Mucosa of rectum (tissue), 2 donors: ENCODE measurements around the gene ZNF384.
"Not testable (repeated sequence)": the region's sequence is repeated elsewhere in the genome, so short reads cannot be mapped to it uniquely, and the experiment has no call there.

Source experiments
- H3K27ac ChIP-seq, 2 donors: one replicate each; pipeline ENCODE4 v1.7.0; 2013; ENCODE audit warnings: inconsistent platforms in 2 of 2, low read depth in 2 of 2, low read length in 2 of 2
- H3K27me3 ChIP-seq, 2 donors: one replicate each; pipeline ENCODE4 v1.7.0; 2013; ENCODE audit warnings: low read length in 2 of 2; ENCODE audit not compliant: control insufficient read depth in 2 of 2, insufficient read depth in 2 of 2
- H3K36me3 ChIP-seq, 2 donors: one replicate each; pipeline ENCODE4 v1.7.0; 2013; ENCODE audit warnings: low read length in 2 of 2; ENCODE audit not compliant: control insufficient read depth in 2 of 2, insufficient read depth in 2 of 2
- H3K4me1 ChIP-seq, 2 donors: one replicate each; pipeline ENCODE4 v1.7.0; 2013; ENCODE audit warnings: low read length in 2 of 2, mild to moderate bottlenecking in 1 of 2; ENCODE audit not compliant: control insufficient read depth in 2 of 2, insufficient read depth in 2 of 2
- H3K4me3 ChIP-seq, 2 donors: one replicate each; pipeline ENCODE4 v1.7.0; 2013; ENCODE audit warnings: low read length in 2 of 2
- H3K9ac ChIP-seq, 2 donors: one replicate each; pipeline ENCODE4 v1.7.0; 2013; ENCODE audit warnings: low read length in 2 of 2, low read depth in 1 of 2, mild to moderate bottlenecking in 1 of 2
- H3K9me3 ChIP-seq, 2 donors: one replicate each; pipeline ENCODE4 v1.7.0; 2013; ENCODE audit warnings: low read length in 2 of 2; ENCODE audit not compliant: control insufficient read depth in 2 of 2
- donor health status: healthy.
- donor health status: Normal muscosa, but diverticular disease.

The ZNF384 gene

GRCh38 chr12:6722863-6723262 lies 33.7 kb upstream of the ZNF384 start:
- Histone ChIP-seq H3K36me3 (peaks cover 4 to 6% of the 10 kb centered on the region in 2 donors), H3K27me3 (no peaks in the 10 kb centered on the region), H3K9ac (no peak overlapping the region), H3K4me3 (no peak overlapping the region), H3K27ac (no peak overlapping the region), H3K9me3 (no peaks in the 10 kb centered on the region), H3K4me1 (peaks cover 6% of the 10 kb centered on the region in 2 donors)

DNA sequence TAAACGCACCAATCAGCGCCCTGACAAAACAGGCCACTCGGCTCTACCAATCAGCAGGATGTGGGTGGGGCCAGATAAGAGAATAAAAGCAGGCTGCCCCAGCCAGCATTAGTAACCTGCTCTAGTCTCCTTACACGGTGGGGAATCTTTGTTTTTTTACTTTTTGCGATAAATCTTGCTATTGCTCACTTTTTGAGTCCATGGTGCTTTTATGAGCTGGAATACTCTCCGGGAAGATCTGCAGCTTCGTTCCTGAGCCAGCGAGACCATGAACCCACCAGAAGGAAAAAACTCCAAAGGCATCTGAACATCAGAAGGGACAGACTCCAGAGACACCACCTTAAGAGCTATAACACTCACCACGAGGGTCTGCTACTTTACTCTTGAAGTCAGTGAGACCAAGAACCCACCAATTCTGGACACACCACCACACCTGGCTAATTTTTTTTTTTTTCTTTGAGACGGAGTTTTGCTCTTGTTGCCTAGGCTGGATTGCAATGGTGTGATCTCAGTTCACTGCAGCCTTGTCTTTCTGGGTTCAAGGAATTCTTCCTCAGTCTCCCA lies 27.8 kb upstream of the ZNF384 start:
- H3K9me3 ChIP-seq, result no peaks in the 10 kb centered on the region
- no peaks in the 10 kb centered on the region for H3K36me3 ChIP-seq
- no peak overlapping the region for H3K9ac ChIP-seq
- no peak overlapping the region for H3K4me3 ChIP-seq
- no peaks in the 10 kb centered on the region for H3K4me1 ChIP-seq
- no peak overlapping the region for H3K27ac ChIP-seq
- peaks cover 0 to 3% of the 10 kb centered on the region in 2 donors for H3K27me3 ChIP-seq

GRCh38 chr12:6716031-6716873 lies 27.1 kb upstream of the ZNF384 start:
- not testable (repeated sequence) for H3K9me3 ChIP-seq, H3K9ac ChIP-seq, H3K4me3 ChIP-seq, H3K27me3 ChIP-seq, H3K4me1 ChIP-seq, H3K27ac ChIP-seq, H3K36me3 ChIP-seq

GRCh38 chr12:6708960-6709394 lies 19.8 kb upstream of the ZNF384 start:
- H3K4me1 ChIP-seq, result no peaks in the 10 kb centered on the region
- no peaks in the 10 kb centered on the region for H3K9me3 ChIP-seq
- H3K9ac ChIP-seq, result no peak overlapping the region
- H3K36me3 ChIP-seq, result no peaks in the 10 kb centered on the region
- H3K27ac ChIP-seq, result no peak overlapping the region
- peaks cover 0 to 4% of the 10 kb centered on the region in 2 donors for H3K27me3 ChIP-seq
- H3K4me3 ChIP-seq, result no peak overlapping the region

GRCh38 chr12:6708351-6708750 lies 19.2 kb upstream of the ZNF384 start:
- not testable (repeated sequence) for H3K4me3 ChIP-seq, H3K4me1 ChIP-seq, H3K36me3 ChIP-seq, H3K27me3 ChIP-seq, H3K27ac ChIP-seq, H3K9me3 ChIP-seq, H3K9ac ChIP-seq

GRCh38 chr12:6703631-6704030 lies 14.5 kb upstream of the ZNF384 start:
- Histone ChIP-seq H3K9me3 (no peaks in the 10 kb centered on the region), H3K27ac (no peak overlapping the region), H3K4me1 (peaks cover 0 to 4% of the 10 kb centered on the region in 2 donors), H3K36me3 (no peaks in the 10 kb centered on the region), H3K9ac (no peak overlapping the region), H3K27me3 (peaks cover 28 to 30% of the 10 kb centered on the region in 2 donors), H3K4me3 (no peak overlapping the region)

DNA sequence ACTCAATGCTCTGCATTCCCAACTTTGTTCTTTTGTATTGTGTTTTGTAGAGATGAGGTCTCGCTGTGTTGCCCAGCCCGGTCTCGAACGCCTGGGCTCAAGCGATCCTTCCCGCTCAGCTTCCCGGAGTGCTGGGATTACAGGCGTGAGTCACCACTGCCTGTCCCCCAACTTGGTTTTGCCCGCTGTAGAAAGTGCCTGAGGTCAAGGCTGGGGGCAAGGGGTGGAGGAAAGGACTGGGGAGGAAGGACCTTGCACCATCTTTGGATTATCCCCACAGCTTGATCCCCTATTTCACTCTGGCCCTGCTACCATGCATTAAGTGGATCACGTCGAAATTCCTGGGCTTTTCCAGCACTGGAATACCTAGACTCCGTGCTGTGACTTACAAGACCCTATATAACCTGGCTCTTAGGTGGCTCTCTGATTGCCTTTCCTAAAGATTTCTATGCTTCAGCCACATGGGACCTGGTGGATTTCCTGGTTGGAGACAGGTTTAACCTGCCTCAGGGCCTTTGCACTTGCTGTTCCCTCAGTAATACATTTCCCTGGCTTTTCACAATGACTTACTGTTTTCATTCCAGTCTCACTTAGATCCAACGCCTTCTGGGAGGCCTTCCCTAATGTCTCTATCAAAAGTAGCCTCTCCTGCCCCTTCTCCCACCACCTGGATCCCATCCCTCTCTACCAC lies 12.0 kb upstream of the ZNF384 start:
- Histone ChIP-seq H3K4me3 (peak overlapping the region in 1 of 2 donors; percentile 45), H3K27ac (no peak overlapping the region), H3K27me3 (peaks cover 34 to 35% of the 10 kb centered on the region in 2 donors), H3K9me3 (no peaks in the 10 kb centered on the region), H3K4me1 (peaks cover 0 to 4% of the 10 kb centered on the region in 2 donors), H3K36me3 (no peaks in the 10 kb centered on the region), H3K9ac (no peak overlapping the region)

DNA sequence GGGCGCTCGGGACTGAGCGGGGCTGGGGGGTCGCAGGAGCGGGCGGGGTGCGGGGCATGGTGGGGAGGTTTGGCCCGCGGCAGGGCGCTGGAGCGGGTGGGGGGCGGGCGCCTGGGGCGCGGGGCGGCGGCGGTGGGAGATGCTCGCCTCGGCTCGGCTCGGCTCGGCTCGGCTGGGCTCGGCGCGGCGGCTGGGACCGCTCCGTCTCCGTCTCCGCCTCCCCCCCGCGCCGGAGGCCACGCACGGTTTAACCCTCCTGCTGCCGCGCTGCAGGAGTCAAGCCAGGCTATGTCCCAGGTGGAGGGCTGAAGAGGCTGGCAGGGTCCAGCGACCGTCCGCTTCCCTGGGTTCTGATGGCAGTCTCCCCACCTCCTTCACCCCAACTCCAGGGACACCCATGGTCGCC lies 11.5 kb upstream of the ZNF384 start, which contains the start of gene PIANP:
TSS of gene PIANP (minus strand) at position 170 of the 406 bp plus-strand sequence. CDS start 2,754 bp downstream, outside the sequence.
- peak within 1 kb of the TSS; percentile 33 to 45 for H3K4me3 ChIP-seq
- no peak within 1 kb of the TSS for H3K27ac ChIP-seq
- no peak within 1 kb of the TSS for H3K9ac ChIP-seq
- peaks cover 0 to 4% of the 10 kb centered on the region in 2 donors for H3K4me1 ChIP-seq
- H3K36me3 ChIP-seq, result no peaks in the 10 kb centered on the region
- no peaks in the 10 kb centered on the region for H3K9me3 ChIP-seq
- peaks cover 34 to 35% of the 10 kb centered on the region in 2 donors for H3K27me3 ChIP-seq

DNA sequence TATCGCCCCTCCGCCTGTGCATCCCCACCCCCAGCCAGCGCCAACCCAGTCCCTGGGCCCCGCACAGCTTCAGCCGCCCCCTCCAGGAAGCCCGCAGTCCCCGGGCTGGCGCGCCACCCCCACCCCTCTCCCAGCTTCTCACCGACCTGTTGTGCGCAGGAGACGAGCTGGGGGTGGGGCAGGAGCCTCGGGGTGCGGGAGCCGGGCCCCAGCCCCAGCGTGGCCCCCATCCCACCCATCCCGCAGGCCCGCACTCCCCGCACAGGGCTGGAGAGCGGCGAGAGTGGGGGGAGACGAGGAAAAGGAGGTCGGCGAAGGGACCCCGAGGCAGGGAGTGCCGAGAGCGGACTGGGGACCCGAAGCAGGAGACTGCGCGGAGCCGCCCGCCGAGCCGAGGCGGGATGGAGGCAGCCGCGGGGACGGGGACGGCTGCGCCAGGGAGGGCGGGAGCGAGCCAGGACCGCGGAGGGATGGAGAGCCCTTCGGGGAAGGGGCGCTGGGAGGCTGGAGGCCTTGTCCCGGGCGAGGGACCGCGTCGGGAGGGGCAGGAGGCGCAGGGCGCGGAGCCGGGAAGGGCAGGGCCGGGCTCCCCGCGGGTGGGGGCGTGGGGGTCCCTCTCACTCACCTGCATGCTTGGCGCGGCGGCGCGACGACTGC lies 10.9 kb upstream of the ZNF384 start:
- H3K9ac ChIP-seq, result no peak overlapping the region

More for the DNA sequence above, 10.9 kb upstream of the ZNF384 start:
- no peak overlapping the region for H3K27ac ChIP-seq
- peak overlapping the region; percentile 33 to 44 for H3K4me3 ChIP-seq
- peaks cover 0 to 4% of the 10 kb centered on the region in 2 donors for H3K4me1 ChIP-seq
- no peaks in the 10 kb centered on the region for H3K9me3 ChIP-seq
- no peaks in the 10 kb centered on the region for H3K36me3 ChIP-seq
- peaks cover 34 to 35% of the 10 kb centered on the region in 2 donors for H3K27me3 ChIP-seq
